SK-N-SH (cell line): Measurements from ENCODE around the gene ARFIP1. TPM values are rescaled to one million over a fixed set of nuclear protein-coding genes. Genes with fewer than 3 reads are reported as not detected.

ENCODE experiments used
- CTCF ChIA-PET: fragments of 300-600, 350-600 bp; formaldehyde crosslinking; extraction: SDS; loops from one replicate; lab custom pipeline; 2021; lab: Yijun Ruan, JAX
- POLR2A ChIA-PET: fragments of 350-600 bp; sonication (Branson Sonifier 250); formaldehyde crosslinking; extraction: SDS; loops from one replicate; lab custom pipeline; 2020; ENCODE audit warnings: antibody characterized with exemption, inconsistent platforms; lab: Yijun Ruan, JAX
- DNase-seq: peaks from one replicate; pipeline ENCODE4 v3.0.0; 2012
- H2AFZ ChIP-seq: fragments of 200-600 bp; sonication (generic); 2 replicates; pipeline ENCODE4 v1.8.1; 2016; ENCODE audit warnings: antibody characterized with exemption, mild to moderate bottlenecking, low read depth
- H3F3A ChIP-seq: fragments of 200-600 bp; sonication (generic); replicated peaks from 2 replicates; pipeline ENCODE3; 2016; ENCODE audit warnings: antibody characterized with exemption, mild to moderate bottlenecking; ENCODE audit not compliant: insufficient read depth
- H3K27ac ChIP-seq, 2 experiments: fragments of 200-500 bp in 1 of 2; fragments of 200-600 bp in 1 of 2; sonication (Bioruptor generic) in 1 of 2; sonication (generic), shearing (Covaris generic) in 1 of 2; 2 replicates each; pipeline versions ENCODE4 v1.5.1 to v1.6.1; 2014 to 2016; ENCODE audit warnings: low read depth in 2 of 2, inconsistent platforms in 1 of 2, low read length in 1 of 2, mild to moderate bottlenecking in 1 of 2, mixed read lengths in 1 of 2
- H3K27me3 ChIP-seq: fragments of 200-600 bp; sonication (generic), shearing (Covaris generic); 2 replicates; pipeline ENCODE4 v1.6.1; 2016; ENCODE audit warnings: mixed run types; ENCODE audit not compliant: insufficient read depth
- H3K36me3 ChIP-seq, 2 experiments: fragments of 200-500 bp in 1 of 2; fragments of 200-600 bp in 1 of 2; sonication (Bioruptor generic) in 1 of 2; sonication (generic) in 1 of 2; replicated peaks in 1 of 2; 2 replicates each; pipeline versions ENCODE3 to v1.5.1; 2014 to 2016; ENCODE audit warnings: low read length in 1 of 2, mild to moderate bottlenecking in 1 of 2; ENCODE audit not compliant: insufficient read depth in 2 of 2, control insufficient read depth in 1 of 2
- H3K4me1 ChIP-seq, 2 experiments: fragments of 200-500 bp in 1 of 2; fragments of 200-600 bp in 1 of 2; sonication (Bioruptor generic) in 1 of 2; sonication (generic), shearing (Covaris generic) in 1 of 2; 2 replicates each; pipeline versions ENCODE4 v1.5.1 to v1.6.1; 2014 to 2016; ENCODE audit warnings: low read depth in 1 of 2, low read length in 1 of 2, mixed run types in 1 of 2; ENCODE audit not compliant: insufficient read depth in 2 of 2, control insufficient read depth in 1 of 2
- H3K4me2 ChIP-seq: fragments of 200-600 bp; sonication (generic), shearing (Covaris generic); 2 replicates; pipeline ENCODE4 v1.6.1; 2017; ENCODE audit warnings: mixed run types
- H3K4me3 ChIP-seq, 2 experiments: fragments of 200-500 bp in 1 of 2; fragments of 200-600 bp in 1 of 2; sonication (Bioruptor generic) in 1 of 2; sonication (generic), shearing (Covaris generic) in 1 of 2; 2 replicates each; pipeline versions ENCODE4 v1.5.1 to v1.8.1; 2014 to 2016; ENCODE audit warnings: low read depth in 2 of 2, inconsistent platforms in 1 of 2, low read length in 1 of 2, mild to moderate bottlenecking in 1 of 2, mixed read lengths in 1 of 2, moderate library complexity in 1 of 2
- H3K79me2 ChIP-seq: fragments of 200-600 bp; sonication (generic); 2 replicates; pipeline ENCODE4 v1.8.1; 2017; ENCODE audit warnings: mild to moderate bottlenecking; ENCODE audit not compliant: insufficient read depth
- H3K9ac ChIP-seq: fragments of 200-600 bp; sonication (generic); 2 replicates; pipeline ENCODE4 v1.6.1; 2017; ENCODE audit warnings: mixed run types
- H3K9me2 ChIP-seq: fragments of 200-600 bp; sonication (generic); 2 replicates; pipeline ENCODE4 v1.6.1; 2017; ENCODE audit warnings: mixed run types
- H3K9me3 ChIP-seq: fragments of 200-600 bp; sonication (generic); 2 replicates; pipeline ENCODE4 v1.6.1; 2017; ENCODE audit warnings: mixed run types, mild to moderate bottlenecking, moderate library complexity
- H4K20me1 ChIP-seq: fragments of 200-600 bp; sonication (generic); 2 replicates; pipeline ENCODE4 v1.6.1; 2017; ENCODE audit warnings: mild to moderate bottlenecking, mixed run types; ENCODE audit not compliant: insufficient read depth
- EZH2phosphoT487 ChIP-seq: fragments of 200-600 bp; sonication (generic); IDR thresholded peaks from 2 replicates; pipeline ENCODE4 v1.6.1; 2017; ENCODE audit warnings: low read depth, mixed run types, mild to moderate bottlenecking, antibody characterized with exemption, moderate library complexity, borderline replicate concordance
- FOXM1 ChIP-seq: IDR thresholded peaks from 2 replicates; pipeline ENCODE4 v1.4.0; 2012; ENCODE audit warnings: low read depth, mild to moderate bottlenecking
- IRF3 ChIP-seq: fragments of 150-350 bp; IDR thresholded peaks from 2 replicates; pipeline ENCODE4 v1.6.1; 2016; ENCODE audit warnings: mild to moderate bottlenecking, low read depth, low read length
- JUND ChIP-seq: IDR thresholded peaks from 2 replicates; pipeline ENCODE4 v1.4.0; 2012
- MAX ChIP-seq: IDR thresholded peaks from 2 replicates; pipeline ENCODE4 v1.4.0; 2012; ENCODE audit warnings: low read depth
- MEF2A ChIP-seq: IDR thresholded peaks from 2 replicates; pipeline ENCODE4 v1.4.0; 2012; ENCODE audit warnings: low read depth, borderline replicate concordance
- MXI1 ChIP-seq: IDR thresholded peaks from 2 replicates; pipeline ENCODE4 v1.6.1; 2012; ENCODE audit warnings: mild to moderate bottlenecking, low read depth, low read length, improper control_type of control experiment
- POLR2AphosphoS5 ChIP-seq: IDR thresholded peaks from 2 replicates; pipeline ENCODE4 v1.6.1; 2012; ENCODE audit warnings: low read depth, low read length
- RCOR1 ChIP-seq: fragments of 150-350 bp; IDR thresholded peaks from 2 replicates; pipeline ENCODE4 v1.6.1; 2017; ENCODE audit warnings: antibody characterized with exemption, low read length
- RFX5 ChIP-seq: IDR thresholded peaks from 2 replicates; pipeline ENCODE4 v1.6.1; 2012; ENCODE audit warnings: mild to moderate bottlenecking, improper control_type of control experiment, low read length
- SIN3A ChIP-seq: IDR thresholded peaks from 2 replicates; pipeline ENCODE4 v1.6.1; 2012; ENCODE audit warnings: low read depth, mild to moderate bottlenecking, low read length, moderate library complexity, borderline replicate concordance
- TAF1 ChIP-seq: IDR thresholded peaks from 2 replicates; pipeline ENCODE4 v1.6.1; 2012; ENCODE audit warnings: low read depth, mild to moderate bottlenecking, low read length, moderate library complexity, borderline replicate concordance
- TCF12 ChIP-seq: IDR thresholded peaks from 2 replicates; pipeline ENCODE4 v1.4.0; 2012
- TEAD4 ChIP-seq: IDR thresholded peaks from 2 replicates; pipeline ENCODE4 v1.4.0; 2012; ENCODE audit warnings: mild to moderate bottlenecking, borderline replicate concordance; ENCODE audit not compliant: insufficient read depth
- USF1 ChIP-seq: IDR thresholded peaks from 2 replicates; pipeline ENCODE4 v1.4.0; 2012; ENCODE audit warnings: low read depth, borderline replicate concordance
- WGBS: methylation state at CpG from one replicate; pipeline ENCODE4 v1.1.6; 2017; ENCODE audit warnings: low lambda C conversion rate; 5-methylcytosine and 5-hydroxymethylcytosine counted together
- polyA plus RNA-seq, 3 experiments: library from polyadenylated mRNA; depleted of rRNA; stranded (reverse); fragments of >200 nt; gene quantifications; 2 replicates each; pipeline ENCODE4 v1.2.3, GENCODE V29; 2012

Gene ARFIP1
- polyA plus RNA-seq, 1 of the 3 experiments (the other 2 are of a cell fraction), result 15.7 TPM

- no peak for DNase-seq
- no peak overlapping the region for H3K4me3 ChIP-seq
- no peaks in the 10 kb centered on the region for H4K20me1 ChIP-seq
- no peaks in the 10 kb centered on the region for H3K27me3 ChIP-seq
- H3K9me3 ChIP-seq, result no peaks in the 10 kb centered on the region
- H3K9ac ChIP-seq, result no peak overlapping the region
- POLR2A ChIA-PET, result no interaction called here
- H3K9me2 ChIP-seq, result no peaks in the 10 kb centered on the region
- CTCF ChIA-PET, result no interaction called here
- H3K79me2 ChIP-seq, result no peaks in the 10 kb centered on the region
- H3F3A ChIP-seq, result no peaks in the 10 kb centered on the region
- no peak overlapping the region for H2AFZ ChIP-seq
- H3K27ac ChIP-seq, result no peak overlapping the region
- no peak for TF ChIP-seq TCF12
- peaks cover 15 to 55% of the 10 kb centered on the region in 2 experiments for H3K36me3 ChIP-seq
- no peak overlapping the region for H3K4me2 ChIP-seq
- H3K4me1 ChIP-seq, result peaks cover 0 to 2% of the 10 kb centered on the region in 2 experiments; a peak in 2 of 4 replicates
Observed at GRCh38 chr4:152875261-152875660, 95.5 kb downstream of the ARFIP1 start.

GRCh38 chr4:152877868-152878267 is 98.1 kb downstream of the ARFIP1 start:
- no peak overlapping the region for H3K4me2 ChIP-seq
- WGBS, result 100% methylated on average over 1 of the region's 1 CpG
- peaks cover 4% of the 10 kb centered on the region for H3F3A ChIP-seq
- no peak overlapping the region for H3K27ac ChIP-seq
- ChIA-PET CTCF (no interaction called here), POLR2A (no interaction called here)
- no peak overlapping the region for H3K4me3 ChIP-seq
- H3K27me3 ChIP-seq, result no peaks in the 10 kb centered on the region
- no peaks in the 10 kb centered on the region for H4K20me1 ChIP-seq
- peaks cover 20 to 41% of the 10 kb centered on the region in 2 experiments for H3K36me3 ChIP-seq
- H3K79me2 ChIP-seq, result no peaks in the 10 kb centered on the region
- TF ChIP-seq USF1, result no peak
- no peak for TF ChIP-seq TEAD4
- no peak for TF ChIP-seq IRF3
- TF ChIP-seq JUND, result no peak
- no peak for TF ChIP-seq SIN3A
- no peak for TF ChIP-seq RFX5
- TF ChIP-seq MAX, result no peak
- no peak for TF ChIP-seq POLR2AphosphoS5
- no peak for TF ChIP-seq TAF1
- no peak for TF ChIP-seq RCOR1
- no peak for TF ChIP-seq TCF12
- TF ChIP-seq MXI1, result no peak
- TF ChIP-seq EZH2phosphoT487, result no peak
- no peak for TF ChIP-seq MEF2A
- TF ChIP-seq FOXM1, result no peak
- H3K9ac ChIP-seq, result no peak overlapping the region
- no peaks in the 10 kb centered on the region for H3K4me1 ChIP-seq
- H2AFZ ChIP-seq, result no peak overlapping the region
- DNase-seq, result no peak
- no peaks in the 10 kb centered on the region for H3K9me3 ChIP-seq
- H3K9me2 ChIP-seq, result no peaks in the 10 kb centered on the region
